MCF 10A (cell line): ENCODE measurements around the gene C2CD4B. TPM values are rescaled to one million over a fixed set of nuclear protein-coding genes. Genes with fewer than 3 reads are reported as not detected.

Experiments used
- BruUV-seq: library from RNA; stranded (reverse); fragments of 400-500 nt; replicated peaks from 2 replicates; lab custom pipeline; 2021; lab: Mats Ljungman, UMichigan
- CTCF ChIA-PET: fragments of 300-600 bp; sonication (Branson Sonifier 250); formaldehyde crosslinking; extraction: SDS; loops from one replicate; lab custom pipeline; 2021; ENCODE audit warnings: antibody characterized with exemption, inconsistent platforms; lab: Yijun Ruan, JAX
- POLR2A ChIA-PET: fragments of 300-600, 350-650 bp; sonication (Branson Sonifier 250); formaldehyde crosslinking; extraction: SDS; loops from one replicate; lab custom pipeline; 2020; ENCODE audit warnings: antibody characterized with exemption, inconsistent platforms; lab: Yijun Ruan, JAX
- DNase-seq: peaks from one replicate; pipeline ENCODE4 v3.0.0-alpha.2; 2018; ENCODE audit not compliant: unreplicated experiment
- H3K27ac Mint-ChIP-seq: one replicate; pipeline ENCODE4 v1.8.0; 2022; ENCODE audit warnings: mild to moderate bottlenecking, low read depth, mixed read lengths; ENCODE audit not compliant: unreplicated experiment
- H3K27me3 Mint-ChIP-seq: one replicate; pipeline ENCODE4 v1.8.0; 2022; ENCODE audit warnings: mixed read lengths; ENCODE audit not compliant: insufficient read depth, unreplicated experiment
- H3K36me3 Mint-ChIP-seq: one replicate; pipeline ENCODE4 v1.8.0; 2022; ENCODE audit warnings: mild to moderate bottlenecking, moderate library complexity, mixed read lengths; ENCODE audit not compliant: insufficient read depth, unreplicated experiment
- H3K4me1 Mint-ChIP-seq: one replicate; pipeline ENCODE4 v1.8.0; 2022; ENCODE audit warnings: mixed read lengths; ENCODE audit not compliant: insufficient read depth, unreplicated experiment
- H3K4me3 Mint-ChIP-seq: one replicate; pipeline ENCODE4 v1.8.0; 2022; ENCODE audit warnings: mild to moderate bottlenecking, moderate library complexity, mixed read lengths; ENCODE audit not compliant: unreplicated experiment
- H3K9me3 Mint-ChIP-seq: one replicate; pipeline ENCODE4 v1.8.0; 2022; ENCODE audit warnings: mixed read lengths; ENCODE audit not compliant: unreplicated experiment
- CTCF ChIP-seq: fragments of 200-600 bp; IDR thresholded peaks from one replicate; pipeline ENCODE4 v1.8.0; 2022; ENCODE audit warnings: antibody characterized with exemption, mild to moderate bottlenecking; ENCODE audit not compliant: unreplicated experiment
- intact Hi-C: fragments of 100-400 bp; cut with micrococcal nuclease; formaldehyde crosslinking; loops from 2 replicates; pipeline ENCODE4 v1.14.1; 2022
- total RNA-seq: library from RNA; stranded (reverse); gene quantifications from 2 replicates; pipeline ENCODE4 v1.2.3, GENCODE V29; 2022

The C2CD4B gene
- total RNA-seq, 1 experiment from 2014 or later, result not detected

DNA sequence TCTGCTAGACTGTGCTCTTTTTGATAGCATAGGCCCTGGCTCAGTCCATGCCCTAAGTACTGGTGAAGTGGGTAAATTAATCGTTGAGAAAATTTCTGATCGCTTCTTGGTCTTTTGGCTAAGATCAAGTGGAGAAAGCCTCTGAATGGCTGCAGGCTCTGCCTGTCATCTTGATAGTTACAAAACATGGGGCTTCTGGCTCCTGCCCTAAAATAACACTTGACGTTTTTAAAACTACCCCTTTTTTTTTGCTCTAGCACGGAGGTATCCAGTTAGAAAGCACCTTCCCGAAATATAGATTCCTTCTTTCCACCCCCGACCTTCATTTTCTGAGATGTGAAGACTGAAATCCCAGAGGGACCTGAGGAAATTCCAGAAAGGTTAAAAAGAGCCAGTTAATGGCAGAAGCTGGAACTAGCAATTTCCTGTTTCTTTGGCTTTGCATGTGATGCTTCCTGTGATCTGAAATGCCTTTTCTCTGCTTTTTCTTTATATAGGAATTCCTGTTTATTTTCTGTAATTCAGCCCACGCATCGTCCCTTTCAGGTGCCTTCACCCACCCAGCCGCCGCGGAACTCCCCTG, 799 bp upstream of the C2CD4B start:
- Mint-ChIP-seq H3K27ac (no peak overlapping the region), H3K27me3 (peaks cover 13% of the 10 kb centered on the region), H3K9me3 (no peaks in the 10 kb centered on the region), H3K4me1 (no peaks in the 10 kb centered on the region), H3K4me3 (no peak overlapping the region), H3K36me3 (no peaks in the 10 kb centered on the region)
- intact Hi-C loops, result no loop called here
- no peak for DNase-seq
- POLR2A ChIA-PET, result no interaction called here
- TF ChIP-seq CTCF, result no peak
- no TSS peak for BruUV-seq
- CTCF ChIA-PET, result no interaction called here

DNA sequence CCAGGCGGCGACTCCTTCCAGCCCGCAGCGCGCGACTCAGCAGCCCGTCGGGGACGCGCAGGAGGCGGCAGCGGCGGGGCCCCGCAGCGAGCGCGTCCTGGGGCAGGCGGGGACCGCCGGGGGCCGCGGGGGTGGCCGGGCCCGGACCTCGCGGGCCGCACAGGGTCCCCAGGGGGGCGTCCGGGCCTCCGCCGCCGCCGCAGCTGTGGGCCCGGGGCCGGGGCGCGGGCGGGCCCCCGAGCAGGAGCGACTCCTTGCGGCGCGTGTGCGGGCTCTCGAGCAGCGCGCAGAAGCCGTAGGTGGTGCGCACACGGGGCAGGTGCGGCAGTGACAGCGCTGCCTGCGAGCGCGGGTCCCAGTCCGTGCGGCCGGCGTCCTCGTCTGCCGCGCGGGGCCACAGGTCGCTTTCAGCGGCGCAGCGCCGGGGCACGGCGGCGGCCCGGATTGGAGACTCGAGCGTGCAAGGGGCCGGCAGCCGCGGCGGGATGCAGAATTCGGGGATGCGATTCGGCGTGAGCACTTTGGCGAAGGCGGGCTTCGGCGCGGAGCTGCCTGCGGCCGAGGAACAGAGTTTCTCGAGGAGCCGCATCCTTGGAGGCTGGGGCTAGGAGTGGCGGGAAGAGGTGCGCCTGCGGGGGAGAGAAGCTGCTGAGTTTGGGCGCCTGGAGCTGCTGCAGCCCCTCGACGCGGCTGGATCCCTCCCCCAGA, 535 bp downstream of the C2CD4B start:
- no peaks in the 10 kb centered on the region for H3K4me1 Mint-ChIP-seq
- no peak for TF ChIP-seq CTCF
- no peak for DNase-seq
- H3K4me3 Mint-ChIP-seq, result peak overlapping the region; percentile 31
- H3K36me3 Mint-ChIP-seq, result no peaks in the 10 kb centered on the region
- CTCF ChIA-PET, result no interaction called here
- H3K27ac Mint-ChIP-seq, result no peak overlapping the region
- no TSS peak for BruUV-seq
- peaks cover 13% of the 10 kb centered on the region for H3K27me3 Mint-ChIP-seq
- POLR2A ChIA-PET, result no interaction called here
- intact Hi-C loops, result no loop called here
- no peaks in the 10 kb centered on the region for H3K9me3 Mint-ChIP-seq

DNA sequence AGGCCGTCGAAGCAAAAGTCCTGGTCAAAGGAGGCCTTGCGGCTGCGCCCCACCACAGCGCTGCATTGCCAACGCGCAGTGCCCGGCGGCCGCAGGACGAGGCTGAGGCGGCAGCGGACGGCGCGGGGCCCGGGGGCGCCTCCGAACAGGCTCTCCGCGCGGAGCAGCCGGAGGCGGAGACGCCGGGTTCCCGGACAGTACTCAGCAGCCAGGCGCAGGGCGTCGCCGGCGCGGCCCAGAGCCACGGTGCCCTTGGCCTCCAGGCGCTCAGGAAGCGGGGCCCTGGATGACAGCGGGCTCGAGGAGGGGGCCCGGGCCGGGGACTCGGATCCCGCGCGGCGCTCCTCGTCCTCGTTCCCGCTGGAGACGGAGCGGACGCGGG, 1.1 kb downstream of the C2CD4B start:
- Mint-ChIP-seq H3K36me3 (no peaks in the 10 kb centered on the region), H3K27me3 (peaks cover 13% of the 10 kb centered on the region), H3K4me1 (no peaks in the 10 kb centered on the region), H3K27ac (no peak overlapping the region), H3K4me3 (no peak overlapping the region), H3K9me3 (no peaks in the 10 kb centered on the region)
- no peak for DNase-seq
- no peak for TF ChIP-seq CTCF
- ChIA-PET CTCF (no interaction called here), POLR2A (no interaction called here)
- BruUV-seq, result no TSS peak
- intact Hi-C loops, result no loop called here

- Mint-ChIP-seq H3K27me3 (peaks cover 13% of the 10 kb centered on the region), H3K36me3 (no peaks in the 10 kb centered on the region), H3K27ac (no peak overlapping the region), H3K4me3 (peak overlapping the region; percentile 12), H3K4me1 (no peaks in the 10 kb centered on the region), H3K9me3 (no peaks in the 10 kb centered on the region)
- ChIA-PET POLR2A (no interaction called here), CTCF (interaction anchor here (0.5 to 1.1 kb wide), 2 partner anchors 21 to 213 kb away, joined by 3 read pairs; no protein-coding TSS in a partner anchor)
- no peak for TF ChIP-seq CTCF
- BruUV-seq, result no TSS peak
- intact Hi-C loops, result no loop called here
- DNase-seq, result no peak
These were observed 1.6 kb downstream of the C2CD4B start for GRCh38 chr15:62163397-62164013.
